Measurements from ENCODE around the gene JADE2.
"Not testable (repeated sequence)": the region's sequence is repeated elsewhere in the genome, so short reads cannot be mapped to it uniquely, and the experiment has no call there.

JADE2 gene

DNA sequence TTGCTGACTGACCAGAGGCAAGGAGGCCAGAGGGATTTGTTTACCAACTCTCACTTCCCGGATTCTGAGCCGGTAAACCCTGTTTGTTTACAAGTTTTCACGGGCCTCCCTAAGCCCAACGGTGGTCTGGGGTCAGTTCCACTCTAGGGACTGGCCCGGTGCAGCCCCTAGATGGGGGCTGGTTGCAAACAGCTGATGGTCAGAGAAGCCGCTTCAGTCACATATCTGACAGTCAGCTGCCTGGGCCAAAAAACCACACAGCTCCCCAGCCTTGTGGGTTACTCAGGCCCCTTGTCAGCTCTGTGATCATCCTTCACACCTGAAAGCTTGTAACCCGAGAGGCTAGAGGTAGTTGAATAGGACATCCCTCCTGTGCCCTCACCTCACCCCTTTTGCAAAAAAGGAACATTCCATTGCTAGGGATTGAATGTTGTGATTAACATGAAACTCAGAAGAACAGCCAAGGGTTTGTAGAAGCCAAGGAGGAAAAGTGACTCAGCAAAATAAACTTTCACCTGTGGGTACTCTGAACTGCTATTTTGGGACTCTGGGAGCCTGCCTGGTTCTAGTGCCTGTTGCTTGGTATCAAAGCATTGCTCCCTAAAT is 66.8 kb downstream of the JADE2 start:
- TF ChIP-seq, protein P1, sequence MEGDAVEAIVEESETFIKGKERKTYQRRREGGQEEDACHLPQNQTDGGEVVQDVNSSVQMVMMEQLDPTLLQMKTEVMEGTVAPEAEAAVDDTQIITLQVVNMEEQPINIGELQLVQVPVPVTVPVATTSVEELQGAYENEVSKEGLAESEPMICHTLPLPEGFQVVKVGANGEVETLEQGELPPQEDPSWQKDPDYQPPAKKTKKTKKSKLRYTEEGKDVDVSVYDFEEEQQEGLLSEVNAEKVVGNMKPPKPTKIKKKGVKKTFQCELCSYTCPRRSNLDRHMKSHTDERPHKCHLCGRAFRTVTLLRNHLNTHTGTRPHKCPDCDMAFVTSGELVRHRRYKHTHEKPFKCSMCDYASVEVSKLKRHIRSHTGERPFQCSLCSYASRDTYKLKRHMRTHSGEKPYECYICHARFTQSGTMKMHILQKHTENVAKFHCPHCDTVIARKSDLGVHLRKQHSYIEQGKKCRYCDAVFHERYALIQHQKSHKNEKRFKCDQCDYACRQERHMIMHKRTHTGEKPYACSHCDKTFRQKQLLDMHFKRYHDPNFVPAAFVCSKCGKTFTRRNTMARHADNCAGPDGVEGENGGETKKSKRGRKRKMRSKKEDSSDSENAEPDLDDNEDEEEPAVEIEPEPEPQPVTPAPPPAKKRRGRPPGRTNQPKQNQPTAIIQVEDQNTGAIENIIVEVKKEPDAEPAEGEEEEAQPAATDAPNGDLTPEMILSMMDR (conservative IDR thresholded peaks at IDR 0.05; ENCODE audit: low read depth, low read length), result no peak
- no peak for DNase-seq (ENCODE audit: low read depth)

DNA sequence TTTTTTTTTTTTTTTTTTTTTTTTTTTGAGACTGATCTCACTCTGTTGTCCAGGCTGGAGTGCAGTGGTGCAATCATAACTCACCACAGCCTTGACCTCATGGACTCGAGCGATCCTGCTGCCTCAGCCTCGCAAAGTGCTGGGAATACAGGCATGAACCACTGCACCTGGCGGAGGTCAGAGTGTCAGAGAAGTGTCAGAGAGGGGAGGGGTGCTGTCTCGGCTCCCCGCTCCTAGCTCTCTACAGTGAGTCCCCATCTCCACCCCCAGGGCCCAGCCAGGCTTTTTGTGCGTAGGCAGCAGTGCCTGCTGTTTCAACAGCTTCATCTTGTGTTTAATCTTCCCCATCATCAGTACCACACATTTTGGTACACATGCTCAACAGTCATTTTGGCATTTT is 68.9 kb downstream of the JADE2 start:
- no peak overlapping the region for H3K4me3 ChIP-seq (ENCODE audit: low read length)
- DNase-seq (ENCODE audit: low read depth), result no peak
- TF ChIP-seq, protein P1 (conservative IDR thresholded peaks at IDR 0.05; ENCODE audit: low read depth, low read length), result no peak

More for the DNA sequence above, 66.8 kb downstream of the JADE2 start:
- no peak overlapping the region for H3K4me3 ChIP-seq (ENCODE audit: low read length)

DNA sequence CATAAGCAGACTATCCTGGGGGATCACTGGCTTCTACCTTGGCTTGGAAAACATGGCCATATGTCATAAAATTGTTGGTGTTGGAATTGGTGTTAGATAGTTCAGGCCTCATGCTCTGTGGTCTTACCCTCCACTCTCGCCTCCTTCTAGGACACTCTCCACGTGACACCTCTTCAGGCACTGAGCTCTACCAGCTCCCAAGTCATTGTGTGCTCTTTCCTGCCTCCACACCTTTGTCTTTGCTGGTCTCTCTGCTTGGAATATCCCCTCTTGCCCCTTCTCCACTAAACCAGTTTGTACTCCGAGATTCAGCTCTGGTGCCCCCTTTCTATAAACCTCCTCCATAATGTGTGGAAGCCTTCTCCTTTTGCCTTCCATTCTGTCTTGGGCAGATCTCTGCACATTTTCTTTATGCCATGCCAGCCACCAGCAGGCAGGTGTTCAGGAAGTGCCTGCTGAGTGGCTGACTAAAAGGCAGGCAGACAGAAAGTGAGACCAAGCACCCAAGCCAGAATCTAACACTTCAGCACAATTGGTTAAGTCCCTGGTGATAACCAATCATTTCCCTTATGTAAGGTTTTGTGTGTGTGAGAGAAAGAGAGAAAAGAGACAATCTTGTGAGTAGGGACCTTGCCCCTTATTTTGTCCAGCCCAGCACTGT is 69.5 kb downstream of the JADE2 start:
- no peak for DNase-seq (ENCODE audit: low read depth)
- no peak overlapping the region for H3K4me3 ChIP-seq (ENCODE audit: low read length)
- TF ChIP-seq, protein P1 (conservative IDR thresholded peaks at IDR 0.05; ENCODE audit: low read depth, low read length), result no peak

DNA sequence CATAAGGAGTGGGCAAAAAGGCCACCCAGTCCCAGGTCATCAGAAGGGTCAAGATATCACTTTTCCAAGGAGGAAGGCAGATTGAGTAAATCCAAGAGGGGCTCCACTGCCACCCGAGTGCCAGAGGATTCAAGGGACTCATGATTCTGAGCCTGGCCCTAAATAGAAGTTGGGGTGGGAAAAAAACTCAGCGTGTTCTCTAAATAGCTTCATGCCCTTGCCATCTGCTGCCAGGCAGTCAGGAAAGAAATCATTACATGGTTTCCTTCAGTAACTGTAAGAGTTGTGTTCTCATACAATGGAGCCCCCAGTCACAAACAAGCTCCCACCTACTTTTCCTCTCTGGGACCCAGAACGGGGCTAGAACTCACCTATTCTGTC is 70.0 kb downstream of the JADE2 start:
- no peak for DNase-seq (ENCODE audit: low read depth)
- no peak overlapping the region for H3K4me3 ChIP-seq (ENCODE audit: low read length)
- TF ChIP-seq, protein P1 (conservative IDR thresholded peaks at IDR 0.05; ENCODE audit: low read depth, low read length), result no peak

DNA sequence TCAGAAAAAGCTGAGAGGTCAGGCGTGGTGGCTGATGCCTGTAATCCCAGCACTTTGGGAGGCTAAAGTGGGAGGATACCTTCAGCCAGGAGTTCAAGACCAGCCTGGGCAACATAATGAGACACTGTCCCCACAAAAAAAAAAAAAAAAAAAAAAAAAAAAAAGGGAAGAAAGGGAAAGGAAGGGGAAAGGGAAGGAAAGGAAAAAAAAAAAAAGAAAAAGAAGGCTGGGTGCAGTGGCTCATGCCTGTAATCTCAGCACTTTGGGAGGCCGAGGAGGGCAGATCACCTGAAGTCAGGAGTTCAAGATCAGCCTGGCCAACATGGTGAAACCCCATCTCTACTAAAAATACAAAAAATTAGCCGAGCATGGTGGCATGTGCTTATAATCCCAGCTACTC is 74.3 kb downstream of the JADE2 start:
- H3K4me3 ChIP-seq (ENCODE audit: low read length); DNase-seq (ENCODE audit: low read depth): not testable (repeated sequence)

DNA sequence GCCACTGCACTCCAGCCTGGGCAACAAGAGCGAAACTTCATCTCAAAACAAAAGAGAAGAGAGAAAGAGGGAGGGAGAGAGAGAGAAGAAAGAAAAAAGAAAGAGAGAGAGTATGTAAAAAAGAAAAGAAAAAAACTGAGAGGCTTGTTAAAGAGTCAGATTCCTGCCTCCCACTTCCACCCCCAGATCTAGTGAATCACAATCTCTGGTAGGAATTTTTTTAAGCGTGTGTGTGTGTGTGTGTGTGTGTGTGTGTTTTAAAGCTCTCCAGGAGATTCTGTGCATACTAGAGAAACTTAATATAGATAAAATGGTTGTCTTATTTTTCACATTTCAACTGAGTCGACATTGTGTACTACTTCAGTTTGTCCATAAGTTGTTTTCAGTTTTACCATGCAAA is 75.1 kb downstream of the JADE2 start:
- DNase-seq (ENCODE audit: low read depth), result no peak
- H3K4me3 ChIP-seq (ENCODE audit: low read length), result no peak overlapping the region
- TF ChIP-seq, protein P1 (conservative IDR thresholded peaks at IDR 0.05; ENCODE audit: low read depth, low read length), result no peak

DNA sequence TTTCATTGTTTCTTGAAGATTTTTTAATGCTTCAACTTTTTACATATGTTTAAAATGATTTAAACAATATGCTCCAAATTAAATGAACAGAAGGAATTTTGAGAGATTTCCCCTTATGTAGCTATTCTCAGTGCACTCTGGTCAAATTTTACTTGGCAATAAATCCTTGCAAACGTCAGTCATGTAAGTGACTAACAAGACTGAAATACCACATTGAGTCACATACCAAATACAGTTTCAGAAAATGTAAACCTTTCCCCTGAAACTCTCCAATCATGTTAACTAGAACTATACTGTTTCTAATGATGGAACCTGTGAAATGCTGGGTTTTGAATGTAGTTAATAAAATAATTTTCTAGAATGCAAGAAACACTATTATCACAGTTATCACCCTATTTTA is 77.6 kb downstream of the JADE2 start:
- no peak overlapping the region for H3K4me3 ChIP-seq (ENCODE audit: low read length)
- DNase-seq (ENCODE audit: low read depth), result no peak
- TF ChIP-seq, protein P1 (conservative IDR thresholded peaks at IDR 0.05; ENCODE audit: low read depth, low read length), result no peak

Measured in retinal pigment epithelial cell (primary cell).